NCI-H146 treated with DMSO at 0.1 percent for 48 hours (cell line): ENCODE data around the gene EBF3.
"Not testable (repeated sequence)": the region's sequence is repeated elsewhere in the genome, so short reads cannot be mapped to it uniquely, and the experiment has no call there.

Experiments
- DNase-seq: peaks from one replicate; lab custom pipeline; 2025; ENCODE audit not compliant: unreplicated experiment; lab: John Stamatoyannopoulos, UW

Gene EBF3

DNA sequence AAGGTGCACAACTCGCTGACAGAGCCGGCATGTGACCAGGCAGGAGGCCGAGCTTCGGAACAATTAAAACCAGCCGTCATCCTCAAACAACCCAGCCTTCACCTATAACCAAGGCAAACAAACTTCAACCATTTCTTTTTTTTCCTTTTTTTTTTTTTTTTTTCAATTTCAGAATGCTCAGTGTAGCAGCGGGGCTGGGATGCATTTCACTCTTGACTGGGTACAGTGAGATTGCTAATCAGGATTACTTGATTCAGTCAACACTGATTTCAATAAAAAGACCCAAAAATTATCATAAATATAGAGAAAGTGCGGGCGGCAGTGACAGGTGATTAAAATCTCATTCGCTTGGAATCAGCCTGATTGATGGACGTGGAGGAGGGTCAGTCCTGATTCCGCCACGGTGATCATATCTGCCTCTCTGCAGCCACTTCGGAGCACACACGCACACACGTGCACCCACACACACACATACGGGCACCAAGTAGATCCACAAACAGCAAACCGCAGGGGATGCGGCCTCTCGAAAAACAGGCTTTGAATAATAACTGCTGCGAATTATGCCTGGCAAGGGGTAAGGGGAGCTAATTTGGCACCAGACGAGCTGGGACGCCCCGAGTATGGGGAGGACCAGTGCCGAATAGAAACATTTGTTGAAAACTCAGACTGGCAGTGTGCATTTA, 31.2 kb downstream of the EBF3 start:
- no peak for DNase-seq

DNA sequence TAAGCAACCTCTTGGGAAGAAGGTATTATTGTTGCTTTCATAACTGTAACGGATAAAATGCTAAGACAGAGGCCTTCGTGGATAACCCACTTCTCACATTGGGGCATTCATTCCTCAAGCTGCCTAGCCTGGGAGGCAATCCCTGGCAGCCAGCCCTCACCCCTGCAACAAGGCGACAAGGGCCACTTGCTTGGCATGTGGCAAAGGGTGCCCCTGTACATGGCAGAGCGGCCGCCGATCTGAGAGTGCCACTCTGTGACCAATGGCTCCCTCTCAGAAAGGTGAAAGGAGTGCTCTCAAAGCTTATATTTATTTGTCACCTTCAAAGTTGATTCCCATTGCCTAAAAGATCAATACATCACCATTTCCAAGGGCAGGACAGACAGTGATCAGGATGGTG, 31.9 kb downstream of the EBF3 start:
- DNase-seq, result no peak

DNA sequence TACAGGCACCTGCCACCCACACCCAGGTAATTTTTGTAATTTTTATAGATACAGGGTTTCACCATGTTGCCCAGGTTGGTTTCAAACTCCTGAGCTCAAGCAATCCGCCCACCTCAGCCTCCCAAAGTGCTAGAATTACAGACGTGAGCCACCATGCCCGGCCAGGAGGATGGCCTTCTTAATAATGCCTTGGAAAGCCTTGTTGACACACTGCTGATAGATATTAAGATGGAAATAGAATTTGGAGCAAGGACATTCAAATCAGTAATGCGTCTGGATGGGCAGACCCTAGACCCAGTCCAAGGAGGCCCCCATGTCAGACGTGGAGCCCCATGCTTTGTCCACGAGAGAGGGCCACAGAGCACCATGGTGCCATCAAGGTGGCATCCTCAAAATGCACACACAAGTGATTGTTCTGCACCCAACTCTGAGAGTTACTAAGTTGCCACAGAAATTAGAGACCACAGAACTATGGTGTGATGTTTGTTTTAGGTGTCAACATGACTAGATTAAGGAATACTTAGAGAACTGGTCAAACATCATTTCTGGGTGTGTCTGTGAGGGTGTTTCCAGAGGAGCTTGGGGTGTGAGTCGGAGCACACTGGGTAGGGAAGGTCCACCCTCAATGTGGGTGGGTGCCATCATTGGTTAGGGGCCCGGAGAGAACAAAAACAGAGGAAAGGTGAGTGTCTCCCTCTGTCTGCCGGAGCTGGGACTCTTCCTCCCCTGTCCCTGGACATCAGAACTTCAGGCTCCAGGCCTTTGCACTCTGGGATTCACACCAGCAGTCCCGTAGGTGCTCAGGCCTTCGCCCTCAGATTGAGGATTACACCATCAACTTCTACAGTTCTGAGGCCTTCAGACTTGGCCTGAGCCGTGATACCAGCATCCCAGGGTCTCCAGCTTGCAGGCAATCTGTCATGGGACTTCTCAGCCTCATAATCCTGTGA, 34.5 kb downstream of the EBF3 start:
- DNase-seq, result no peak

DNA sequence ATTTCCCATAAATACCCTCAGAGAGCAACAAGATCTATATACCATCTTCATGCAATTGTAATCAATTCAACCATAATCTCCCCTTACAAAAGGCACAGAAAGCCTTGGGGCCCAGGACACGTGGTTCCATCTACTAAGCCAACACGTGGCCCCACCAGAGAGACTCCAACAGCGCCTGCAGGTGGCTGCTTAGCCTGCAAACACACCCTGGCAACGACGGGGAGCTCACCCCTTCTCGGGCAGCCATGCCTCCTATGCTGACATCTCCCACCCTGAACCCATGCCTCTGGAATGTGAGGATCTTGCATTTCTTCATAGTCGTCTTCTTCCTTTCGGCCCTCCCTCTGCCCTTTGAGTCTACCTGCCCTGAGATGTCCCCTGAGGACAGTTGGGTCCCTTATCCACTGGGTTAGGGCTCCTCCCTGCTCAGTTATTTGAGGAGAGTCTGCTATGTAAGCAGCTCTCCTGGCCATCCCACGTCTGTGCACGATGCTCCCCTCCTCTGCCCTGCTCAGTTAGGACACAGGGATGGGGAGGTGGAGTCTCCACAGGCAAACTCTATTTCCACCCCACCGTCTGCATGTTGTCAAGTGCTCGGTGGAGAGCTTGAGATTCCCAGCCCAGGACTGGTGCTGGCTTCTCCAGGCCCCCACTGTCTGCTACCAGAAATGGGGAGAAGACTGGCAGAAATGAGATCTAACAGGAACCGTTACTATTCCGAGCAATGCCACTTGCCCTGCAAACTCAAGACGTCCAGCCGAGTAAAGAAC, 36.5 kb downstream of the EBF3 start:
- DNase-seq, result no peak

DNA sequence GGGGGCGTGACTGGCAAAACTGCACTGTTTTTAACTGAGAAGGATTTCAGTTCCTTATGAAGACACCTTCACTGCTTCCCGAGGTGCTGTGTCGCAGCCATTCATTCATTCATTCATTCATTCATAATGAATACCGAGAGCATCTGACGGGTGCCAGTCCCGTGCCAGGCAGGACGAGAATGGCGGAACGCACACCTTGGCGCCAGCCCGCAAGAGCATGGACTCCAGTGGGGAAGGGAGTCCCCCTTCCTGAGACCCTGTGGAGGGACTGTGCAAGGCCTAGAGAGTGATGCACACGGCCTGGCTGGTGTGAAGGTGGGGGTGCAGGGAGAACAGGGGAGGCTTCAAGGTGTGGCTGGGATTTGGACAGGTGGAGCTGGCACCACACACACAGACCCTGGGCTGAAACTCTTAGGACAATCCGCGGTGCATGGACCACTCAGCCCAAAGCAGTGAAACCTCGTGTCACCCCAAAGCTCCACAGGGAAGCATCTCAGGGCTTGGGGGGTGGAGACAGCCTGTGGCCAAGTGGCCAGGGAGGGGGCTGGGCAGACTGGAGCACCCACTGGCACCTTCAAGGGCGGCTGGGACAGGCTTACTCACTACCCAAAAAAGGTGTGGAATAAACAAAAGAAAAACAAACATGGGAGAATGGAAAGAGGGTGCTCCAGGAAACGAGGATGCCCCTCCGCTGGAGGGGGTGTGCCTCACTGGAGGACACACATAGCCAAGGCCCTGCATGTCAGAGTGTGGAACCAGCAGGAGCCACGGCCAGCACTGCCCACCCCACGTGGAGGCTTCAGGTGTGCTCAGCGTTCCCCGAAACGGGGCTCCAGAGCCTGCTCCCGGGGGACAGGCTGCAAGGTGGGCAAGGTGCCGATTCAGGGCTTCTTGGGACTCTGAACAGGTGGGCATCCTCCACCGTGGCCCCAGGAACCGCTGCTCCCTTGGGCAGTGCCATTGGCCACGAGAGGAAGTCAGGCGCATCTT, 37.7 kb downstream of the EBF3 start:
- no peak for DNase-seq

DNA sequence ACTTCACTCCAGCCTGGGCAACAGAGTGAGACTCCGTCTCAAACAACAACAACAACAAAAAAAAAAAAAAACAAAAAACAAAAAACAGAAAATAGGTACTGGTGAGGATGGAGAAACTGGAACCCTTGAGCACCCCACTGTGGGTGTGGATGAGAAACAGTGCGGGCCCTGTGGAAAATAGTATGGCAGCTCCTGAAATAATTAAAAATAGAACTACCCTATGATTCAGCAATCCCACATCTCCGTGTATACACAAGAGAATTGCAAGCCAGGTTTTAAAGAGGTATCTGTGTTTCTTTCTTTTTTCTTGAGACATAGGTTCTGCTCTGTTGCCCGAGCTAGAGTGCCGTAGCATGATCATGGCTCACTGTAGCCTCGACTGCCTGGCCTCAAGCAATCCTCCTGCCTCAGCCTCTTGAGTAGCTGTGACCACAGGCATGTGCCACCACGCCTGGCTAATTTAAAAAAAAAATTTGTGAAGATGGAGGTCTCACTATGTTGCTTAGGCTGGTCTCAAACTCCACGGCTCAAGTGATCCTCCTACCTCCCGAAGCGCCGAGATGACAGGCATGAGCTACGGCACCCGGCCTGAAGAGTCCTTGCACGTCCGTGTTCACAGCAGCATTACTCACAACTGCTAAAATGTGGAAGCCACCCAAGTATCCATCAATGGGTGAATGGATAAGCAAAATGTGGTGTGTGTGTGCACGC, 39.5 kb downstream of the EBF3 start:
- no peak for DNase-seq

DNA sequence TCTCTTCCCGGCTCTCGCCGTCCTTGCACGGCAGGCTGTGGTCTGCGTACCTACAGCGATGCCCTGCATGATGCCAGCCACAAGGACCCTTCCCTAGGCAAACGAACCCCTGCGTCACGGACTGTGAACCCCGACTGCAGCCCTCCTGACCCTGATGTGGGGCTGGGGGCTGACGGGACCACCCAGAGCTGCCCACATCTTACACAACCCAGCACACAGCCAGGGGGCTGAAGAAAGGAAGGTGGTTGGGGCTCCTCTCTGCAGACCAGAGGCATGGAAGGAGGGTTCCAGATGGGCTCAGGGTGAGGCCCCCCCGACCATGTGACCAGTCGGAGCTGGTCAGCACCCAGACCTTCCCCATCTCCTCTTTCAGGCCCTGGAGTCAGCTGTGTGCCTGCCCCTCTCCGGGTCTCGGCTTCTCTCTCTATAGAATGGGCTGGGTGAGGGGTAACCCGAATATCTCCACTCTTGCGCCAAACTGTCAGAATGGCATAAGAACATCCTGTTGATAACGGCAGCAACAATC, 41.4 kb downstream of the EBF3 start:
- no peak for DNase-seq

DNA sequence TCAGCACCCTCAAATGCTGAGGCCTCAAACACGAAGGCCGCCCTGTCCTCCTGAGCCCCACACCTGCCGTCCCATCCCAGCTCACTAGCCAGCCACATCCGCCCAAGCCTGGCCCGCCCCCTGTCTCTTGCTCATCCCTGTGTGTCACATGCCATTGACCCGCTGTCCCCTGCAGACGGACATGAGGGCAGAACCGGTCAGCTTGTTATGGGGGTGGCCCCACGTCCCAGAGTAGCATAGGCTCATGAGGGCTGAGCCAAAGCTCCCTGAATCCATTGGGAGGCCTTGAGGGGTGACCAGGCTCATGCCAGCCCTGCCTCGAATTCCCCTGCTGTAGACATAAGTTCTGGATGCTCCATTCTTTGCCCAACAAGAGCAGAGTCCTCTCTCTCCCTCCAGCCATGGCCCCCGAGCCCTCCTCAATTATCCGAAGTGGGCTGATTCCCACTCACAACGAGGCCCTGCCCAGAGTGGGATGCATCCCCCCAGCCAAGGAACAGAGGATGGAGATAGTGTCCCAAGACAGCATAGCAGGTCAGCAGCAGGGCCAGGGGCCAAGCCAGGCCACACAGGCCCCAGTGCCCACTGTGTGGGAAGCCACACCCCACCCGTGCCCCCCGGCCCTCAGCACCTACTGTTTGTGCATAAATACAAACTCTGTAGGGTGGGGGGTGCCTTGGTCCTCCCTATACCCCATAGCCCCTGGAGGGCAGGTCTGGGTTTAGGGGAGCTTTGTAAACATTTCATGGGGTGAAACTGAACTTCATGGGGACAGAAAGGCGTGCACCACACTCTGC, 42.1 kb downstream of the EBF3 start:
- no peak for DNase-seq

DNA sequence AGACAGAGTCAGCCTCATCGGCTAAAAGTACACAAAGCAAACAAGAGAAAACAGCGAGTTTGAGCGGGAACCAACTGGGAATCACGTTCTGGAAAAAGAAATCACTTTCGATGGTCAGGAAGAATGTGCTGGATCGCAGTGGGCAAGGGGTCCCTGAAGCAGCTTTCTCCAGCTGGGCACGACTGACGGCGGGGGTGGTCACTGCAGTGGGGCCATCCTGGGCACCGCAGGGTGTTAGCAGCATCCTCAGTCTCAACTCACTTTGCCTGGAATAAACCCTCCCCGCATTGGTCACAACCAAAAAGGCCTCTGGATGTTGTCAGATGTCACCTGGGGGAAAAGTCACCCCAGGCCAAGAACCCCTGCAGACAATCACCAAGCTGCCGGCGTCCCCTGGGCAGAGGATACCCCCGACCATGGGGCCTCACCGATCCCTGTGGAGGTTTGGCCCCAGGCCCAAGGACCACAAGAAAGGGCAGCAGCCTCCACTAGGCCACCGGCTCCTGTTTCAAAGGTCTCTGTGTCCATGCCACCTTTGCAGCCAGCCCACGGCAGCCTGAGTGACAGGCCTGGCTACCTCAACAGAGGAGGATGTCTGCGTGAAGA, 42.9 kb downstream of the EBF3 start:
- no peak for DNase-seq

DNA sequence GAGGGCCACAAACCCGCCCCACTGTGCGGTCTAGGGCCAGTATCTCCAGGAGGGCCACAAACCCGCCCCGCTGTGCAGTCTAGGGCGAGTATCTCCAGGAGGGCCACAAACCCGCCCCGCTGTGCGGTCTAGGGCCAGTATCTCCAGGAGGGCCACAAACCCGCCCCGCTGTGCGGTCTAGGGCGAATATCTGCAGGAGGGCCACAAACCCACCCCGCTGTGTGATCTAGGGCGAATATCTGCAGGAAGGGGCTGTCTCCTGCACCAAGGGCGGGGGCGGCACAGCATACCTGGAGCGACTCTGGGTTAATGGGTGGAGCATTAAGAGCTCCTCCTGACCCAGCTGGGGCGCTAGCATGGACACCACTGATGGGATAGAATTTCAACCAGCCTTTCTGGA, 43.9 kb downstream of the EBF3 start:
- DNase-seq, result not testable (repeated sequence)

DNA sequence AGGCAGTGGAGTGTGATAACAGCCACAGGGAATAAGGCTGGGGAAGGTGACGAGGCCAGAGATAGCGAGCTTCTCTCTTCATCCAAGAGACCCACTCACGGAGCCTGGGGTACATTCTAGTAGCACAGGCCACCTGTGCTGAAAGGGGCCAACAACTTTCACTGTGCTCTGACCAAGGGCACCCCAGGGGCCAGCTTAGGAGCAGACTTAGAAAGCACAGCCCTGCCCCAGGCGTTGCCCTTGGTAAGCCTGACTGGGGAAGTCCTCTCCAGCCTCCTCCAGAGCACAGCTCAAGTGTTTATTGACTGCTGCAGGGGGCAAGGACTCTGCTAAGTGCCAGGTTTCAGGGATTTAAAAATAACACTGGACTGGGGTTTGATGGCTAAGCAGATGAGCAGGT, 44.7 kb downstream of the EBF3 start:
- DNase-seq, result no peak

DNA sequence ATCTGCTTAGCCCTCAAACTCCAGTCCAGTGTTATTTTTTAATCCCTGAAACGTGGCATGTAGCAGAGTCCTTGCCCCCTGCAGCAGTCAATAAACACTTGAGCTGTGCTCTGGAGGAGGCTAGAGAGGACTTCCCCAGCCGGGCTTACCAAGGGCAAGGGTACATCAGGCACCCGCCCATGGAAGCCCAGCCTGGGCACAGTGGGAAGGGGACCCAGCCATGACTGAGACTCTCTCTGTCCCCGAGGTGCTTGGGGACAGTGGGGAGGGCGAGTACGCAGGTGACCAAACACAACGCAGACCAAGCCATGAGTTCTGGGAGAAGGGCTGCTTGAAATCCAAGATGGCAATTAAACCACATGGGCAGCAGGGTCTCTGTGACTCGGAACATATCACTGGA, 45.2 kb downstream of the EBF3 start:
- no peak for DNase-seq

DNA sequence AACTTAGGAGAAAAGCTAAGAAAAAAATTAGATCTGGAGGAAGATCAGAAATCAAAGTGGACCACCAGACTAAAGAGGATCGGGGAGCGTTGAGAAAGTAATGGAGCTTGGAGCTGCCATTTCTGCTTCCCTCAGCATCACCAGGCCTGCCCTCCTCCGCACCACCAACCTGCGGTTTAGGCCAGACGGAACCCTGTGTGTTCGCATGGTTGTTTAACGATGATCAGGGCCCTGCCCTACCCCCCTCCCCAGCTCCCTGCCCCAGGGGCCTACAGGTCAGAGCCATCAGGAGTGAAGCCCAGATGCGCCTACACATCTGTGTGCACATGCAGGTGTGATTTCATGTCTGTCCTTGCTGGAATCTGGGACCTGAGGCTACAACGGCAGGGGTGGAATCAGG, 45.7 kb downstream of the EBF3 start:
- DNase-seq, result no peak

DNA sequence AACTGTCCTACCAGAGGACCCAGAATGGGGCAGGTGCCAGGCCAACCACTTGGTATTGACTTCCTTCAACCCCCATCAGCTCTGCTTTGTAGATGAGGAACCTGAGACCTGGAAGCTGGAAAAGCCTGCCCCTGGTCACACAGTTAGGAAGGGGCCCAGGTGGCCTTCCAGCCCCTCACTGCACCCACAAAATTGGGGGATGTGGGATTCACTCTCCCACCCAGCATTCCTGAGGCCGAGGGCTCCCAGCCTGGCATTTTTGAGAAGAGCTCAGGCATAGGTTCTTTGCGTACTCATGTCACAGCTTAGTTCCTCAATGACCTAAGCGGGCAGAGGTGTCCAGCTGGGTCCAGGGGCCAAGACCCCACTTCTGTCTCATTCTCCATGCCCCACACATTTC, 46.1 kb downstream of the EBF3 start:
- no peak for DNase-seq

DNA sequence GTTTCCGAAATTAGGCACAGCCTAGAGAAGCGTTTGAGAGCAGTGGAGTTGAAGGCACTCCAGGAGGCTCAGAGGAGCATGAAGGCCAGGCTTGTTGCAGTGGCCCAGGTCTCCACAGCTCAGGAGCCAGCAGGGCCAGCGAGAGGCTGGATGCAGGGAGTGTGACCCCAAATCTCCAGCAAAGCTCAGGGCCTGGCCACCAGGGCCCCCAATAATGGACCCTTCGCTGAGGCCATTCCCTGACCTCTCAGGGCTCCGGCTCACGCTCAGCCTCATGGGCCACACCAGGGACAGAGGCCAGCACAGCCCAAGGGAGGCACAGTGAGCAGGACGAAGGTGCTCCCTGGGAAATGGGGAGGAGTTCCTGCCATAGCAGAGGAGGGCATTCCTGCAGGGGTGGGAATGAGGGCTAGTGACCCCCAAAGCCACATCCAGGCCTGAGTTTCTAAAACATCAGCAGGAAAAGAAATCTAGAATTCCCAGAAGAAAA, 47.5 kb downstream of the EBF3 start:
- DNase-seq, result no peak

DNA sequence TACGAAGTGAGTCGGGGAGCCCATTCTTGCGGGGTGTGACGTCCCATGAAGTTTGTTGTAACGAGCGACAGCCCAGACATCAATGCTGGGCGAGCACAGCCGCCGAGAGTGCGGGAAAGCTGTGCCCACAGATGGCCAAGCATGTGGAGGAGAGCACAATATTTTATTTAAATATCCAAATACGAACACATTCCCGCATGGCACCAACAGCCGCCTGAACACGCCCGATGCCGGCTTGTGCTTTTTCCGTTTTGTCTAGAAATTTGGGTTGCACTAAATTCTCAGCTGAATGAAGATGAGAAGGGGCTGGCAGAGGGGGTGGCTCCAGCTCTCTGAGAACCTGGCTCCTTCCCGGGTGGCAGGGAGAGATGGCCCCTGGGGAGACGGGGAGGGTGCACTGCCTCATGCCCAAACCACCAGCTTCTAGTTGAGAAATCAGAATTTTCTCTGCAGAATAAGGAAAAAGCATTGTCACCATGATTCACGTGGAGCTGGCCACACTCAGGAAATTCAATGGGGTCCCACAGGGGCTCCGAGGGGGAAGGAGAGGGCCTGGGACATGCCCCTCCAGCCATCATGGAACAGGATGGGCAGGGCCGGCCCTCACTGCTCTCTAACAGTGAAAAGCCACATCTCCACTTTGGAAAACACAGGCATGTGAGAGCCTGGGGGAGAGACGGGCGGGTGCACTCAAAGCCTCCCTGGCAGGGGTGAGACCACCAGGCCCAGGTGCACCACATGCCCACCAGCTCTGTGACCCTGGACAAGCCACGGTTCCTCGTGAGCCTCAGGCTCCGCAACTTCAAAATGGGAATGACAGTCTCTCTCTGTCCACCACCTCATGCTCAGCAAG, 48.3 kb downstream of the EBF3 start:
- no peak for DNase-seq

DNA sequence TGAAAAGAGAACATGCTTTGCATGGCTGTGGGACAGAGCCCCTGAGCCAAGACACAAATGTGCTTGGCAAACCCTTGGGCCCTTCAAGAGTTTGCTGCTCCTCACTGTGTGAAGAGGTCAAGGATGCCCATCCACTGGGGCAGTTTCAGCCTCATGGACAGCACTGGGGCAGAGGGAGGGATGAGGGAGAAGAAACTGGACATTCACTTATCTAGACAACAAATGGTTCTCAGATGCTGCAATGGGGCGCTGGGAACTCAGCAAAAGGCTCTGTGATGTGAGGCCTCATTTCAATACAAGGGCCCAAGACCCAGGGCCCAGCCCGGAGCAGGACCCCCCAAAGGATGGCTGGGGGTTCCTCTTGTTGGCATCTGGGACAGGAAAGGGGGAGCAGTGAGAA, 49.1 kb downstream of the EBF3 start:
- DNase-seq, result no peak
